HFFc6 (cell line): ENCODE data around the gene KRT10. TPM values are rescaled to one million over a fixed set of nuclear protein-coding genes. Genes with fewer than 3 reads are reported as not detected.

Experiments used
- DNase-seq: peaks from one replicate; pipeline ENCODE4 v3.0.0-alpha.2; 2018
- H3K27ac Mint-ChIP-seq: 2 replicates; pipeline ENCODE4 v1.8.0; 2020; ENCODE audit warnings: mild to moderate bottlenecking, mixed read lengths
- H3K27me3 Mint-ChIP-seq: 2 replicates; pipeline ENCODE4 v1.8.0; 2021; ENCODE audit warnings: mild to moderate bottlenecking, moderate library complexity, mixed read lengths; ENCODE audit not compliant: insufficient read depth
- H3K36me3 Mint-ChIP-seq: 2 replicates; pipeline ENCODE4 v1.8.0; 2021; ENCODE audit warnings: low read depth, mixed read lengths
- H3K4me1 Mint-ChIP-seq: 2 replicates; pipeline ENCODE4 v1.8.0; 2020; ENCODE audit warnings: low read depth, mixed read lengths
- H3K4me3 Mint-ChIP-seq: 2 replicates; pipeline ENCODE4 v1.8.0; 2020; ENCODE audit warnings: mild to moderate bottlenecking, moderate library complexity, mixed read lengths
- H3K9me3 Mint-ChIP-seq: 2 replicates; pipeline ENCODE4 v1.8.0; 2020; ENCODE audit warnings: mild to moderate bottlenecking, mixed read lengths
- CTCF ChIP-seq: fragments of 200-600 bp; sonication (generic); IDR thresholded peaks from 2 replicates; pipeline ENCODE4 v1.5.0; 2021; ENCODE audit warnings: antibody characterized with exemption, mild to moderate bottlenecking
- total RNA-seq, 6 experiments: library from RNA; stranded (reverse); fragmentation: NEBNext Ultra II Directional; extraction: Animal tissue kit (Norgen Biotek cat#: 25700); gene quantifications; 2 replicates in 1 of 6; 3 replicates in 5 of 6; pipeline ENCODE4 v1.2.3, GENCODE V29; 2021

KRT10 gene
- total RNA-seq, 6 experiments from 2014 or later: 61.4 to 71.0 (median 65.3) TPM

- Mint-ChIP-seq H3K36me3 (peaks cover 7% of the 10 kb centered on the region), H3K4me3 (no peak overlapping the region), H3K27ac (no peak overlapping the region), H3K9me3 (no peaks in the 10 kb centered on the region), H3K27me3 (no peaks in the 10 kb centered on the region), H3K4me1 (0 out of 2 replicates have a peak, but pooled peaks cover 6% of the 10 kb centered on the region)
- no peak for TF ChIP-seq CTCF
- no peak for DNase-seq
Measured at GRCh38 chr17:40830085-40830776, 7.8 kb upstream of the KRT10 start.

- H3K4me3 Mint-ChIP-seq: no peak overlapping the region
- H3K9me3 Mint-ChIP-seq: no peaks in the 10 kb centered on the region
- no peak overlapping the region for H3K27ac Mint-ChIP-seq
- H3K4me1 Mint-ChIP-seq: 0 out of 2 replicates have a peak, but pooled peaks cover 6% of the 10 kb centered on the region
- H3K36me3 Mint-ChIP-seq: no peaks in the 10 kb centered on the region; the same call in none of the 2 replicates
- no peaks in the 10 kb centered on the region for H3K27me3 Mint-ChIP-seq
- no peak for DNase-seq
- TF ChIP-seq CTCF: no peak
Measured at GRCh38 chr17:40828454-40829044, 6.1 kb upstream of the KRT10 start.

GRCh38 chr17:40827746-40828453 lies 5.5 kb upstream of the KRT10 start:
- H3K27me3 Mint-ChIP-seq: no peaks in the 10 kb centered on the region
- no peaks in the 10 kb centered on the region for H3K9me3 Mint-ChIP-seq
- no peaks in the 10 kb centered on the region; the same call in none of the 2 replicates for H3K36me3 Mint-ChIP-seq
- TF ChIP-seq CTCF: no peak
- no peak for DNase-seq
- H3K27ac Mint-ChIP-seq: no peak overlapping the region
- 0 out of 2 replicates have a peak, but pooled peaks cover 6% of the 10 kb centered on the region for H3K4me1 Mint-ChIP-seq
- no peak overlapping the region for H3K4me3 Mint-ChIP-seq

GRCh38 chr17:40825599-40825998 lies 3.2 kb upstream of the KRT10 start:
- Mint-ChIP-seq H3K36me3 (peaks cover 7% of the 10 kb centered on the region), H3K4me3 (no peak overlapping the region), H3K4me1 (peaks cover 26% of the 10 kb centered on the region), H3K9me3 (no peaks in the 10 kb centered on the region), H3K27me3 (no peaks in the 10 kb centered on the region), H3K27ac (no peak overlapping the region)
- DNase-seq: no peak
- TF ChIP-seq CTCF: no peak

- no peaks in the 10 kb centered on the region for H3K9me3 Mint-ChIP-seq
- TF ChIP-seq CTCF: no peak
- H3K4me1 Mint-ChIP-seq: peaks cover 39% of the 10 kb centered on the region
- no peak overlapping the region for H3K4me3 Mint-ChIP-seq
- no peak for DNase-seq
- peaks cover 19% of the 10 kb centered on the region for H3K36me3 Mint-ChIP-seq
- H3K27ac Mint-ChIP-seq: no peak overlapping the region
- no peaks in the 10 kb centered on the region for H3K27me3 Mint-ChIP-seq
Measured at GRCh38 chr17:40824015-40824832, 1.8 kb upstream of the KRT10 start.
